WTC11 (cell line): ENCODE data around the gene CDA. TPM values are rescaled to one million over a fixed set of nuclear protein-coding genes. Genes with fewer than 3 reads are reported as not detected.

Experiments
- ATAC-seq: fragments of 200-7000 bp; cut with Tn5 transposase; 2 replicates; pipeline ENCODE4 v1.10.0; 2021; ENCODE audit warnings: mild to moderate bottlenecking, moderate library complexity
- CTCF ChIA-PET: fragments of 300-600 bp; sonication (Branson Sonifier 250); formaldehyde crosslinking; loops from one replicate; lab custom pipeline; 2021; ENCODE audit warnings: antibody characterized with exemption; lab: Charles Lee
- POLR2A ChIA-PET: fragments of 350-600 bp; sonication (Branson Sonifier 250); formaldehyde crosslinking; loops from one replicate; lab custom pipeline; 2021; ENCODE audit warnings: antibody characterized with exemption; lab: Charles Lee
- DNase-seq: peaks from one replicate; pipeline ENCODE4 v3.0.0; 2021; ENCODE audit warnings: low spot score
- H3K27ac Mint-ChIP-seq: 2 replicates; pipeline ENCODE4 v1.8.0; 2021; ENCODE audit warnings: mixed read lengths
- H3K27me3 Mint-ChIP-seq: 2 replicates; pipeline ENCODE4 v1.8.0; 2021; ENCODE audit warnings: low read depth, mild to moderate bottlenecking, moderate library complexity, mixed read lengths
- H3K36me3 Mint-ChIP-seq: 2 replicates; pipeline ENCODE4 v1.8.0; 2021; ENCODE audit warnings: mixed read lengths
- H3K4me1 Mint-ChIP-seq: 2 replicates; pipeline ENCODE4 v1.8.0; 2022; ENCODE audit warnings: mixed read lengths
- H3K4me3 Mint-ChIP-seq: 2 replicates; pipeline ENCODE4 v1.8.0; 2021; ENCODE audit warnings: mild to moderate bottlenecking, moderate library complexity, mixed read lengths
- H3K9me3 Mint-ChIP-seq: 2 replicates; pipeline ENCODE4 v1.8.0; 2021; ENCODE audit warnings: mixed read lengths
- CBFB ChIP-seq: sonication (generic); formaldehyde crosslinking; IDR thresholded peaks from 2 replicates; pipeline ENCODE4 v1.8.1; 2022; ENCODE audit warnings: mild to moderate bottlenecking, low read depth, missing genetic modification reagents
- FOXP1 ChIP-seq: sonication (generic); formaldehyde crosslinking; IDR thresholded peaks from 2 replicates; pipeline ENCODE4 v1.8.0; 2022; ENCODE audit warnings: missing genetic modification reagents, mild to moderate bottlenecking, moderate library complexity, borderline replicate concordance
- JUN ChIP-seq: sonication (generic); formaldehyde crosslinking; IDR thresholded peaks from 2 replicates; pipeline ENCODE4 v1.8.0; 2023; ENCODE audit warnings: mild to moderate bottlenecking, missing genetic modification reagents
- MXD4 ChIP-seq: fragments of 250-450 bp; sonication (Bioruptor Pico); IDR thresholded peaks from 2 replicates; pipeline ENCODE4 v1.8.0; 2021; ENCODE audit warnings: mild to moderate bottlenecking, moderate library complexity, borderline replicate concordance
- NR1H2 ChIP-seq: sonication (generic); formaldehyde crosslinking; IDR thresholded peaks from 2 replicates; pipeline ENCODE4 v1.9.0; 2021; ENCODE audit warnings: mild to moderate bottlenecking, moderate library complexity, missing genetic modification reagents
- NR3C1 ChIP-seq: sonication (generic); formaldehyde crosslinking; conservative IDR thresholded peaks from 2 replicates; pipeline ENCODE4 v1.8.1; 2023; ENCODE audit warnings: low read depth, mild to moderate bottlenecking, missing genetic modification reagents
- TEAD4 ChIP-seq: sonication (generic); formaldehyde crosslinking; IDR thresholded peaks from 2 replicates; pipeline ENCODE4 v1.8.0; 2022; ENCODE audit warnings: mild to moderate bottlenecking, missing genetic modification reagents
- ZNF138 ChIP-seq: sonication (generic); formaldehyde crosslinking; conservative IDR thresholded peaks from 2 replicates; pipeline ENCODE4 v1.8.1; 2022; ENCODE audit warnings: mild to moderate bottlenecking, moderate library complexity, missing genetic modification reagents
- ZNF263 ChIP-seq: sonication (generic); formaldehyde crosslinking; IDR thresholded peaks from 2 replicates; pipeline ENCODE4 v1.8.1; 2022; ENCODE audit warnings: low read depth, mild to moderate bottlenecking, moderate library complexity, missing genetic modification reagents
- ZNF423 ChIP-seq: fragments of 250-450 bp; sonication (Bioruptor Pico); IDR thresholded peaks from 2 replicates; pipeline ENCODE4 v2.1.2; 2022; ENCODE audit warnings: mild to moderate bottlenecking, moderate library complexity
- total RNA-seq: library from RNA; stranded (reverse); gene quantifications from 3 replicates; pipeline ENCODE4 v1.2.3, GENCODE V29; 2021
- TF ChIP-seq, protein P1 (sequence below): sonication (generic); formaldehyde crosslinking; IDR thresholded peaks from 2 replicates; pipeline ENCODE4 v1.8.1; 2023; ENCODE audit warnings: mild to moderate bottlenecking, missing genetic modification reagents
- TF ChIP-seq, protein P2 (sequence below): sonication (generic); formaldehyde crosslinking; IDR thresholded peaks from 2 replicates; pipeline ENCODE4 v1.8.0; 2023; ENCODE audit warnings: missing genetic modification reagents, mild to moderate bottlenecking, borderline replicate concordance
- TF ChIP-seq, protein P3 (sequence below): fragments of 200-600 bp; IDR thresholded peaks from 2 replicates; pipeline ENCODE4 v1.8.0; 2022; ENCODE audit warnings: antibody characterized with exemption
- TF ChIP-seq, protein P4 (sequence below): sonication (generic); formaldehyde crosslinking; IDR thresholded peaks from 2 replicates; pipeline ENCODE4 v1.8.1; 2022; ENCODE audit warnings: mild to moderate bottlenecking, moderate library complexity, missing genetic modification reagents
- TF ChIP-seq, protein P5 (sequence below): sonication (generic); formaldehyde crosslinking; conservative IDR thresholded peaks from 2 replicates; pipeline ENCODE4 v1.8.1; 2023; ENCODE audit warnings: mild to moderate bottlenecking, low read depth, missing genetic modification reagents, moderate library complexity
- TF ChIP-seq, protein P6 (sequence below): sonication (generic); formaldehyde crosslinking; IDR thresholded peaks from 2 replicates; pipeline ENCODE4 v1.8.0; 2023; ENCODE audit warnings: mild to moderate bottlenecking, missing genetic modification reagents
- TF ChIP-seq, protein P7 (sequence below): sonication (generic); formaldehyde crosslinking; IDR thresholded peaks from 2 replicates; pipeline ENCODE4 v1.8.0; 2022; ENCODE audit warnings: mild to moderate bottlenecking, missing genetic modification reagents
- TF ChIP-seq, protein P8 (sequence below): fragments of 250-450 bp; sonication (Bioruptor Pico); IDR thresholded peaks from 2 replicates; pipeline ENCODE4 v1.9.0; 2021; ENCODE audit warnings: mild to moderate bottlenecking

The CDA gene
- total RNA-seq, 1 experiment from 2014 or later, result 12.5 TPM

DNA sequence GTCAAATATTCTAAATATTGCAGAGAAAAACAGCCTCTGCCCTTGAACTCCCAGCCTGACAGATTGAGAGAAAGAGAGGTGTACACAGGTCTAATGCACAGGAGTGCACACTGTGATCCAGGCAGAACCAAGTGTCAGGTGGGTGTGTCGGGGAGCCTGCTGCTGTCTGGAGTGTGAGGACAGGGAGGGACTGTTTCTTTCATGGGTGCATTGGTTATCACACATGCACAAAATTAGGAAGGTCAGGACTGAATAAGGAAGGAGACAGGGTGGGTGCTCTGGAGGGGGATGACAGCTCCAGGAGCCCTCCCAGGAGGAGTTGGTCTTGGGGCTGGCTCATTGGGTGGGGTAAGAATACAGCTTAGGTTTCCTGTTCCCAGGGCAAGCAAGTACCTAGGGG is 31.1 kb downstream of the CDA start:
- peaks cover 5% of the 10 kb centered on the region for H3K9me3 Mint-ChIP-seq
- H3K36me3 Mint-ChIP-seq, result 0 out of 2 replicates have a peak, but pooled peaks cover 3% of the 10 kb centered on the region
- no peak overlapping the region for H3K27ac Mint-ChIP-seq
- DNase-seq (no peak), ATAC-seq (no peak)
- ChIA-PET CTCF (no interaction called here), POLR2A (no interaction called here)
- H3K4me3 Mint-ChIP-seq, result no peak overlapping the region
- peaks cover 24% of the 10 kb centered on the region for H3K4me1 Mint-ChIP-seq
- no peaks in the 10 kb centered on the region for H3K27me3 Mint-ChIP-seq
- TF ChIP-seq, protein P1, sequence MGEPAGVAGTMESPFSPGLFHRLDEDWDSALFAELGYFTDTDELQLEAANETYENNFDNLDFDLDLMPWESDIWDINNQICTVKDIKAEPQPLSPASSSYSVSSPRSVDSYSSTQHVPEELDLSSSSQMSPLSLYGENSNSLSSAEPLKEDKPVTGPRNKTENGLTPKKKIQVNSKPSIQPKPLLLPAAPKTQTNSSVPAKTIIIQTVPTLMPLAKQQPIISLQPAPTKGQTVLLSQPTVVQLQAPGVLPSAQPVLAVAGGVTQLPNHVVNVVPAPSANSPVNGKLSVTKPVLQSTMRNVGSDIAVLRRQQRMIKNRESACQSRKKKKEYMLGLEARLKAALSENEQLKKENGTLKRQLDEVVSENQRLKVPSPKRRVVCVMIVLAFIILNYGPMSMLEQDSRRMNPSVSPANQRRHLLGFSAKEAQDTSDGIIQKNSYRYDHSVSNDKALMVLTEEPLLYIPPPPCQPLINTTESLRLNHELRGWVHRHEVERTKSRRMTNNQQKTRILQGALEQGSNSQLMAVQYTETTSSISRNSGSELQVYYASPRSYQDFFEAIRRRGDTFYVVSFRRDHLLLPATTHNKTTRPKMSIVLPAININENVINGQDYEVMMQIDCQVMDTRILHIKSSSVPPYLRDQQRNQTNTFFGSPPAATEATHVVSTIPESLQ (CRISPR knock-in tag), result no peak
- TF ChIP-seq, protein P2, sequence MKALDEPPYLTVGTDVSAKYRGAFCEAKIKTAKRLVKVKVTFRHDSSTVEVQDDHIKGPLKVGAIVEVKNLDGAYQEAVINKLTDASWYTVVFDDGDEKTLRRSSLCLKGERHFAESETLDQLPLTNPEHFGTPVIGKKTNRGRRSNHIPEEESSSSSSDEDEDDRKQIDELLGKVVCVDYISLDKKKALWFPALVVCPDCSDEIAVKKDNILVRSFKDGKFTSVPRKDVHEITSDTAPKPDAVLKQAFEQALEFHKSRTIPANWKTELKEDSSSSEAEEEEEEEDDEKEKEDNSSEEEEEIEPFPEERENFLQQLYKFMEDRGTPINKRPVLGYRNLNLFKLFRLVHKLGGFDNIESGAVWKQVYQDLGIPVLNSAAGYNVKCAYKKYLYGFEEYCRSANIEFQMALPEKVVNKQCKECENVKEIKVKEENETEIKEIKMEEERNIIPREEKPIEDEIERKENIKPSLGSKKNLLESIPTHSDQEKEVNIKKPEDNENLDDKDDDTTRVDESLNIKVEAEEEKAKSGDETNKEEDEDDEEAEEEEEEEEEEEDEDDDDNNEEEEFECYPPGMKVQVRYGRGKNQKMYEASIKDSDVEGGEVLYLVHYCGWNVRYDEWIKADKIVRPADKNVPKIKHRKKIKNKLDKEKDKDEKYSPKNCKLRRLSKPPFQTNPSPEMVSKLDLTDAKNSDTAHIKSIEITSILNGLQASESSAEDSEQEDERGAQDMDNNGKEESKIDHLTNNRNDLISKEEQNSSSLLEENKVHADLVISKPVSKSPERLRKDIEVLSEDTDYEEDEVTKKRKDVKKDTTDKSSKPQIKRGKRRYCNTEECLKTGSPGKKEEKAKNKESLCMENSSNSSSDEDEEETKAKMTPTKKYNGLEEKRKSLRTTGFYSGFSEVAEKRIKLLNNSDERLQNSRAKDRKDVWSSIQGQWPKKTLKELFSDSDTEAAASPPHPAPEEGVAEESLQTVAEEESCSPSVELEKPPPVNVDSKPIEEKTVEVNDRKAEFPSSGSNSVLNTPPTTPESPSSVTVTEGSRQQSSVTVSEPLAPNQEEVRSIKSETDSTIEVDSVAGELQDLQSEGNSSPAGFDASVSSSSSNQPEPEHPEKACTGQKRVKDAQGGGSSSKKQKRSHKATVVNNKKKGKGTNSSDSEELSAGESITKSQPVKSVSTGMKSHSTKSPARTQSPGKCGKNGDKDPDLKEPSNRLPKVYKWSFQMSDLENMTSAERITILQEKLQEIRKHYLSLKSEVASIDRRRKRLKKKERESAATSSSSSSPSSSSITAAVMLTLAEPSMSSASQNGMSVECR (CRISPR knock-in tag), result no peak
- TF ChIP-seq, protein P3, sequence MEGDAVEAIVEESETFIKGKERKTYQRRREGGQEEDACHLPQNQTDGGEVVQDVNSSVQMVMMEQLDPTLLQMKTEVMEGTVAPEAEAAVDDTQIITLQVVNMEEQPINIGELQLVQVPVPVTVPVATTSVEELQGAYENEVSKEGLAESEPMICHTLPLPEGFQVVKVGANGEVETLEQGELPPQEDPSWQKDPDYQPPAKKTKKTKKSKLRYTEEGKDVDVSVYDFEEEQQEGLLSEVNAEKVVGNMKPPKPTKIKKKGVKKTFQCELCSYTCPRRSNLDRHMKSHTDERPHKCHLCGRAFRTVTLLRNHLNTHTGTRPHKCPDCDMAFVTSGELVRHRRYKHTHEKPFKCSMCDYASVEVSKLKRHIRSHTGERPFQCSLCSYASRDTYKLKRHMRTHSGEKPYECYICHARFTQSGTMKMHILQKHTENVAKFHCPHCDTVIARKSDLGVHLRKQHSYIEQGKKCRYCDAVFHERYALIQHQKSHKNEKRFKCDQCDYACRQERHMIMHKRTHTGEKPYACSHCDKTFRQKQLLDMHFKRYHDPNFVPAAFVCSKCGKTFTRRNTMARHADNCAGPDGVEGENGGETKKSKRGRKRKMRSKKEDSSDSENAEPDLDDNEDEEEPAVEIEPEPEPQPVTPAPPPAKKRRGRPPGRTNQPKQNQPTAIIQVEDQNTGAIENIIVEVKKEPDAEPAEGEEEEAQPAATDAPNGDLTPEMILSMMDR, result no peak
- no peak for TF ChIP-seq CBFB (CRISPR knock-in tag)
- no peak for TF ChIP-seq MXD4 (CRISPR knock-in tag)
- TF ChIP-seq, protein P4, sequence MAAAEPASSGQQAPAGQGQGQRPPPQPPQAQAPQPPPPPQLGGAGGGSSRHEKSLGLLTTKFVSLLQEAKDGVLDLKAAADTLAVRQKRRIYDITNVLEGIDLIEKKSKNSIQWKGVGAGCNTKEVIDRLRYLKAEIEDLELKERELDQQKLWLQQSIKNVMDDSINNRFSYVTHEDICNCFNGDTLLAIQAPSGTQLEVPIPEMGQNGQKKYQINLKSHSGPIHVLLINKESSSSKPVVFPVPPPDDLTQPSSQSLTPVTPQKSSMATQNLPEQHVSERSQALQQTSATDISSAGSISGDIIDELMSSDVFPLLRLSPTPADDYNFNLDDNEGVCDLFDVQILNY (CRISPR knock-in tag), result no peak
- no peak for TF ChIP-seq JUN (CRISPR knock-in tag)
- TF ChIP-seq, protein P5, sequence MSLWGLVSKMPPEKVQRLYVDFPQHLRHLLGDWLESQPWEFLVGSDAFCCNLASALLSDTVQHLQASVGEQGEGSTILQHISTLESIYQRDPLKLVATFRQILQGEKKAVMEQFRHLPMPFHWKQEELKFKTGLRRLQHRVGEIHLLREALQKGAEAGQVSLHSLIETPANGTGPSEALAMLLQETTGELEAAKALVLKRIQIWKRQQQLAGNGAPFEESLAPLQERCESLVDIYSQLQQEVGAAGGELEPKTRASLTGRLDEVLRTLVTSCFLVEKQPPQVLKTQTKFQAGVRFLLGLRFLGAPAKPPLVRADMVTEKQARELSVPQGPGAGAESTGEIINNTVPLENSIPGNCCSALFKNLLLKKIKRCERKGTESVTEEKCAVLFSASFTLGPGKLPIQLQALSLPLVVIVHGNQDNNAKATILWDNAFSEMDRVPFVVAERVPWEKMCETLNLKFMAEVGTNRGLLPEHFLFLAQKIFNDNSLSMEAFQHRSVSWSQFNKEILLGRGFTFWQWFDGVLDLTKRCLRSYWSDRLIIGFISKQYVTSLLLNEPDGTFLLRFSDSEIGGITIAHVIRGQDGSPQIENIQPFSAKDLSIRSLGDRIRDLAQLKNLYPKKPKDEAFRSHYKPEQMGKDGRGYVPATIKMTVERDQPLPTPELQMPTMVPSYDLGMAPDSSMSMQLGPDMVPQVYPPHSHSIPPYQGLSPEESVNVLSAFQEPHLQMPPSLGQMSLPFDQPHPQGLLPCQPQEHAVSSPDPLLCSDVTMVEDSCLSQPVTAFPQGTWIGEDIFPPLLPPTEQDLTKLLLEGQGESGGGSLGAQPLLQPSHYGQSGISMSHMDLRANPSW (CRISPR knock-in tag), result no peak
- TF ChIP-seq, protein P6, sequence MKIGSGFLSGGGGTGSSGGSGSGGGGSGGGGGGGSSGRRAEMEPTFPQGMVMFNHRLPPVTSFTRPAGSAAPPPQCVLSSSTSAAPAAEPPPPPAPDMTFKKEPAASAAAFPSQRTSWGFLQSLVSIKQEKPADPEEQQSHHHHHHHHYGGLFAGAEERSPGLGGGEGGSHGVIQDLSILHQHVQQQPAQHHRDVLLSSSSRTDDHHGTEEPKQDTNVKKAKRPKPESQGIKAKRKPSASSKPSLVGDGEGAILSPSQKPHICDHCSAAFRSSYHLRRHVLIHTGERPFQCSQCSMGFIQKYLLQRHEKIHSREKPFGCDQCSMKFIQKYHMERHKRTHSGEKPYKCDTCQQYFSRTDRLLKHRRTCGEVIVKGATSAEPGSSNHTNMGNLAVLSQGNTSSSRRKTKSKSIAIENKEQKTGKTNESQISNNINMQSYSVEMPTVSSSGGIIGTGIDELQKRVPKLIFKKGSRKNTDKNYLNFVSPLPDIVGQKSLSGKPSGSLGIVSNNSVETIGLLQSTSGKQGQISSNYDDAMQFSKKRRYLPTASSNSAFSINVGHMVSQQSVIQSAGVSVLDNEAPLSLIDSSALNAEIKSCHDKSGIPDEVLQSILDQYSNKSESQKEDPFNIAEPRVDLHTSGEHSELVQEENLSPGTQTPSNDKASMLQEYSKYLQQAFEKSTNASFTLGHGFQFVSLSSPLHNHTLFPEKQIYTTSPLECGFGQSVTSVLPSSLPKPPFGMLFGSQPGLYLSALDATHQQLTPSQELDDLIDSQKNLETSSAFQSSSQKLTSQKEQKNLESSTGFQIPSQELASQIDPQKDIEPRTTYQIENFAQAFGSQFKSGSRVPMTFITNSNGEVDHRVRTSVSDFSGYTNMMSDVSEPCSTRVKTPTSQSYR (CRISPR knock-in tag), result no peak
- TF ChIP-seq ZNF423, result no peak
- no peak for TF ChIP-seq TEAD4 (CRISPR knock-in tag)
- no peak for TF ChIP-seq FOXP1 (CRISPR knock-in tag)
- TF ChIP-seq NR1H2, result no peak
- TF ChIP-seq ZNF263 (CRISPR knock-in tag), result no peak
- no peak for TF ChIP-seq ZNF138 (CRISPR knock-in tag)
- no peak for TF ChIP-seq NR3C1
- TF ChIP-seq, protein P7, sequence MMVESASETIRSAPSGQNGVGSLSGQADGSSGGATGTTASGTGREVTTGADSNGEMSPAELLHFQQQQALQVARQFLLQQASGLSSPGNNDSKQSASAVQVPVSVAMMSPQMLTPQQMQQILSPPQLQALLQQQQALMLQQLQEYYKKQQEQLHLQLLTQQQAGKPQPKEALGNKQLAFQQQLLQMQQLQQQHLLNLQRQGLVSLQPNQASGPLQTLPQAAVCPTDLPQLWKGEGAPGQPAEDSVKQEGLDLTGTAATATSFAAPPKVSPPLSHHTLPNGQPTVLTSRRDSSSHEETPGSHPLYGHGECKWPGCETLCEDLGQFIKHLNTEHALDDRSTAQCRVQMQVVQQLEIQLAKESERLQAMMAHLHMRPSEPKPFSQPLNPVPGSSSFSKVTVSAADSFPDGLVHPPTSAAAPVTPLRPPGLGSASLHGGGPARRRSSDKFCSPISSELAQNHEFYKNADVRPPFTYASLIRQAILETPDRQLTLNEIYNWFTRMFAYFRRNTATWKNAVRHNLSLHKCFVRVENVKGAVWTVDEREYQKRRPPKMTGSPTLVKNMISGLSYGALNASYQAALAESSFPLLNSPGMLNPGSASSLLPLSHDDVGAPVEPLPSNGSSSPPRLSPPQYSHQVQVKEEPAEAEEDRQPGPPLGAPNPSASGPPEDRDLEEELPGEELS (CRISPR knock-in tag), result no peak
- TF ChIP-seq, protein P8, sequence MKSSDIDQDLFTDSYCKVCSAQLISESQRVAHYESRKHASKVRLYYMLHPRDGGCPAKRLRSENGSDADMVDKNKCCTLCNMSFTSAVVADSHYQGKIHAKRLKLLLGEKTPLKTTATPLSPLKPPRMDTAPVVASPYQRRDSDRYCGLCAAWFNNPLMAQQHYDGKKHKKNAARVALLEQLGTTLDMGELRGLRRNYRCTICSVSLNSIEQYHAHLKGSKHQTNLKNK, result no peak
